Measurements from ENCODE around the gene BTNL8.

The BTNL8 gene

GRCh38 chr5:180918380-180918779 lies 19.4 kb downstream of the BTNL8 start:
- no peak for ATAC-seq (ENCODE audit: low read depth)
- Histone ChIP-seq H3K4me1 (ENCODE audit: insufficient read depth, poor library complexity, severe bottlenecking) (peaks cover 10% of the 10 kb centered on the region), H3K27me3 (ENCODE audit: insufficient read depth, poor library complexity, severe bottlenecking) (peaks cover 7% of the 10 kb centered on the region), H3K9me3 (ENCODE audit: severe bottlenecking) (no peaks in the 10 kb centered on the region), H3K4me3 (ENCODE audit: severe bottlenecking) (no peak overlapping the region), H3K27ac (ENCODE audit: poor library complexity, severe bottlenecking) (no peak overlapping the region), H3K36me3 (ENCODE audit: low read depth) (no peaks in the 10 kb centered on the region)
- DNase-seq (ENCODE audit: low spot score): no peak
- no peak for TF ChIP-seq CTCF (IDR thresholded peaks at IDR 0.05; ENCODE audit: poor library complexity, severe bottlenecking)

GRCh38 chr5:180920710-180921109 lies 21.8 kb downstream of the BTNL8 start:
- DNase-seq (ENCODE audit: low spot score) (no peak), ATAC-seq (ENCODE audit: low read depth) (no peak)
- no peaks in the 10 kb centered on the region for H3K36me3 ChIP-seq (ENCODE audit: low read depth)
- no peak for TF ChIP-seq CTCF (IDR thresholded peaks at IDR 0.05; ENCODE audit: poor library complexity, severe bottlenecking)
- H3K4me3 ChIP-seq (ENCODE audit: severe bottlenecking): no peak overlapping the region
- H3K27ac ChIP-seq (ENCODE audit: poor library complexity, severe bottlenecking): no peak overlapping the region
- no peaks in the 10 kb centered on the region for H3K9me3 ChIP-seq (ENCODE audit: severe bottlenecking)
- H3K27me3 ChIP-seq (ENCODE audit: insufficient read depth, poor library complexity, severe bottlenecking): peaks cover 12% of the 10 kb centered on the region
- H3K4me1 ChIP-seq (ENCODE audit: insufficient read depth, poor library complexity, severe bottlenecking): peaks cover 10% of the 10 kb centered on the region

- no peak for ATAC-seq (ENCODE audit: low read depth)
- DNase-seq (ENCODE audit: low spot score): no peak
- Histone ChIP-seq H3K27me3 (ENCODE audit: insufficient read depth, poor library complexity, severe bottlenecking) (peaks cover 15% of the 10 kb centered on the region), H3K27ac (ENCODE audit: poor library complexity, severe bottlenecking) (no peak overlapping the region), H3K4me1 (ENCODE audit: insufficient read depth, poor library complexity, severe bottlenecking) (no peaks in the 10 kb centered on the region), H3K4me3 (ENCODE audit: severe bottlenecking) (no peak overlapping the region), H3K36me3 (ENCODE audit: low read depth) (no peaks in the 10 kb centered on the region), H3K9me3 (ENCODE audit: severe bottlenecking) (no peaks in the 10 kb centered on the region)
- TF ChIP-seq CTCF (IDR thresholded peaks at IDR 0.05; ENCODE audit: poor library complexity, severe bottlenecking): no peak
These were observed 24.0 kb downstream of the BTNL8 start for GRCh38 chr5:180922932-180923331.

- no peaks in the 10 kb centered on the region for H3K36me3 ChIP-seq (ENCODE audit: low read depth)
- H3K4me1 ChIP-seq (ENCODE audit: insufficient read depth, poor library complexity, severe bottlenecking): no peaks in the 10 kb centered on the region
- no peak overlapping the region for H3K27ac ChIP-seq (ENCODE audit: poor library complexity, severe bottlenecking)
- TF ChIP-seq CTCF (IDR thresholded peaks at IDR 0.05; ENCODE audit: poor library complexity, severe bottlenecking): no peak
- no peak overlapping the region for H3K4me3 ChIP-seq (ENCODE audit: severe bottlenecking)
- H3K9me3 ChIP-seq (ENCODE audit: severe bottlenecking): peaks cover 13% of the 10 kb centered on the region
- ATAC-seq (ENCODE audit: low read depth) (no peak), DNase-seq (ENCODE audit: low spot score) (no peak)
- peaks cover 3% of the 10 kb centered on the region for H3K27me3 ChIP-seq (ENCODE audit: insufficient read depth, poor library complexity, severe bottlenecking)
These were observed 33.7 kb downstream of the BTNL8 start for GRCh38 chr5:180932660-180933059.

- no peak for ATAC-seq (ENCODE audit: low read depth)
These were observed 36.2 kb downstream of the BTNL8 start for GRCh38 chr5:180935203-180935602.

More at GRCh38 chr5:180935203-180935602, 36.2 kb downstream of the BTNL8 start:
- Histone ChIP-seq H3K9me3 (ENCODE audit: severe bottlenecking) (peaks cover 18% of the 10 kb centered on the region), H3K36me3 (ENCODE audit: low read depth) (no peaks in the 10 kb centered on the region), H3K27ac (ENCODE audit: poor library complexity, severe bottlenecking) (no peak overlapping the region), H3K27me3 (ENCODE audit: insufficient read depth, poor library complexity, severe bottlenecking) (no peaks in the 10 kb centered on the region), H3K4me1 (ENCODE audit: insufficient read depth, poor library complexity, severe bottlenecking) (no peaks in the 10 kb centered on the region), H3K4me3 (ENCODE audit: severe bottlenecking) (no peak overlapping the region)
- no peak for TF ChIP-seq CTCF (IDR thresholded peaks at IDR 0.05; ENCODE audit: poor library complexity, severe bottlenecking)
- DNase-seq (ENCODE audit: low spot score): no peak
